GM21619 (cell line): Measurements from ENCODE around the gene TSPAN17.
"Not testable (repeated sequence)": the region's sequence is repeated elsewhere in the genome, so short reads cannot be mapped to it uniquely, and the experiment has no call there.

Experiments used
- ATAC-seq: cut with Tn5 transposase; IDR thresholded peaks from one replicate; pipeline ENCODE4 v1.9.1; 2021; ENCODE audit not compliant: unreplicated experiment

Gene TSPAN17

DNA sequence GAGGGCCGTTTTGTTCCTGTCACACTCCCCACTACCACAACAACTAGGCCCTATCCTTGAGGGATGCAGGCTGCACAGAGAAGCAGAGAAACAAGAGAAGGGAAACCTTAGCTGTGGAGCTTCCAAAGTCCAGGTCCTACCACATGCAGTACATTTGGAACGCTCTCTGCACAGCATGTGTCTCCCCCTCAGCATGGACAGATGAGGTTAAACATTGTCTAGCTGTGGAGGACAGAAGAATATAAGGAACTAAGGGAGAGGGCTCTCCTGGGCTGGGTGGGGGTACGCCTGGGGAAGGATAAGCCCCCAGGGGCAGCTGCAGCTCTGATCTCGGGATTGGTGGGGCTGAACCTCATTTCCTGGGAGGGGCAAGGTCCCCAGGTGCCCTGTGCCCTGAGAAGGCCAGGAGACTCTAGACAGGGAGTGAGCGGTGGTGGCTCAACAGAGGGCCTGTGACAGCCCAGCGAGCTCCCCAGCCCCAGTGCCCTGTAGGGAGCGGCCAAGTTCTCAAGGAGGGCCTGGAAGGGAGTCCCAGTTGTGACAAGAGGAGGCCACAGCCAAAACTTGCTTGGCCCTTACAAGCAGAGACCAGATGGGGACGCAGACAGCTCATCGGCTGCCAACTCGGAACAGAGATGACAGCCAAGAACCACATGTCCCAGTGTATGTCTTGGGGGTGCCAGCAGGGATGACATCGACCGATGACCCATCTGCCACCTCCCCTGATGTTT is 30.1 kb downstream of the TSPAN17 start:
- no peak for ATAC-seq

DNA sequence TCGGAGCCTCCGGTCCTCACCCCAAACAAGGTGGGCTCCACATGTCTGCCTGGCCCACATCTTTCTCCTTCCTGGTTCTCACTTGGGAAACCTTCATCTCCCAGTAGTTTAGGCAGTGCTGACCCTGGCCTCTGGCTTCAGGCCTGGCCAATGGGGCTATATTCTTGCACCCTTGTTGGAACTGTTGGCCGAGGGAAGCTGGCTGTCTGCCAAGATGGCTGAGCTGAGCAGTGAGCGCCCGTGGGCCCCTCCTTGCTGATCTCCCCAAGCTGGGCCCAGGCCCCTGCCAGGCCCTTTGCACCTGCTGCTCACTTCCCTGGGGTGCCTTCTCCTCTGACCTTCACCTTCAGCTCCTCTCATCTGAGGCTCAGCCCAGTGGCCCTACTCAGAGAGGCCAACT is 31.3 kb downstream of the TSPAN17 start:
- no peak for ATAC-seq

DNA sequence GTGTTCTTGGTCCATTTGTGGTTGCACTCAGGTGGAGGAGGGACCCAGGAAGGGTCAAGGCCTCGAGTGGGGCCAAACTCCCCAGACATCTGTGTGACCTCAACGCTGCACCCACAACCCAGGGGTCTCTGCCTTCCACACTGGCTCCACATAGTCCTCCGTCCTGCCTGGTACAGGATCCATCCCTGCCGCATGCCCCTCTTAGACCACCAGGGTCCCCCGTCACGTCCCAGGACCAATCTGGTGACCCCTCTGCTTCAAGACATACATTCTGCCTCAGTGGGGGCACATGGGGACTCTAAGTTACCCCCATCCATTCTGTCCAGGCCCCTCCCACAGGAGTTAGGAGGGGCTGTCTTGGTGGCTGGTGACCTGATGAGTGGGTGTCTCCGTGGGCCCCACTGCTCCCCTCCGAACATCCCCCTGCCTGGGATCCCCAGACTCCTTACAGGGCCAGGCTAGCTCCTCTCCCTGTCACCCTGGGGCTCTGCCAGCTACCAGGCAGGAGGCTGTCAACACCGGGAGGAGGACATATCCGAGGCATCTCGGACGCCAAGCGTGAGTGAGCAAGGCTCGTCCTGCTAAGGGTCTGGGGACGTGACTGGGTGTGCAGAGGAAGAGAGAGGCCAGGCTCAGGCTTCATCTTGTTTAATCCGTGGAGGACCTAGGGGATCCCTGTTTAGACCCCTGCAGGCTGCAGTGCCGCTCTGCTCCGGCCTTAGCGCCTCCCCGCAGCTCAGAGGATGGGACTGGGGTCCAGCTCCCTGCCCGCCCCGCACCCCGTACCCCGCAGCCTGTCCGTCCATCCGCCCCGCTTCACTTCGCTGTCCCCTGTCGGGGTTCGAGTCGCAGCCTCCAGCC is 32.3 kb downstream of the TSPAN17 start:
- ATAC-seq, result no peak

DNA sequence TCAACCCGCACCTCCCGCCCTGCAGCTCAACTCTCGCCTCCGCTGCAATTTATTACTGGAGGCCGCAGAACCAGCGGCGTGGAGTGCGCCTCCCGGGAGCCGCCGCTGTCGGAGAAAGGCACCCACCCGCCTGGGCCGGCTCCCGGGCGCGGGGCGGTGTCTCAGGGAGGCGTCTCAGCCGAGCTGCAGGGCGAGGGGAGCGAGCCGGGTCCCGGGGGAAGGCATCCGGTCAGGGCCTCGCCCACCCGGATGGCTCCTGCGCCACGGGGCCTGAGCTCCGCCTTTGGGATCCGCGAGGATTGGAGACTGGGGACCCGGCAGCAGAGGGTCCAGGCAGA is 32.9 kb downstream of the TSPAN17 start:
- no peak for ATAC-seq

DNA sequence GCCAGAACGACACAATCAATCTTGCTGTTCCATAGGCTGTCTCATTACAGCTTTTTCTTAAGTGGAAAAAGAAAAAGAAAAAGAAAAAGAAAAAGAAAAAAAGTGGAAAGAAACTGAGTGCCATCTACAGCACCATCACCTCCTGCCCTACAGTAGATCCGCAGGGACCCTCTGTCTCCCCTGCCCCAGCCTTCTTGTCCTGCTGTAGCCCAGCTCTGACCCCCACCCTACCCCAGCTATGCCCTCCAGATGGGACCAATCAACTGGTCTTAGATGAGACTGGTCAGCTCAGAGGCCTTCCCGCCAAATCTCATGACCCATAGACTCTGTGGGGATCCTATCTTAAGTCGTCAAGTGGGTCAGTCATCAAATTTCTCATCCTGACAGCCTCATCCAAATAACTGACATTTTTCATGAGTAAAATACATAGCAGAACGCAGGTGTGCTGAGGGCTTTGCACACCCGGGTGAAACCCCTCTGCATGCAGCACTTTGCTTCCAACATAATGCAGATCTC is 34.8 kb downstream of the TSPAN17 start:
- no peak for ATAC-seq

DNA sequence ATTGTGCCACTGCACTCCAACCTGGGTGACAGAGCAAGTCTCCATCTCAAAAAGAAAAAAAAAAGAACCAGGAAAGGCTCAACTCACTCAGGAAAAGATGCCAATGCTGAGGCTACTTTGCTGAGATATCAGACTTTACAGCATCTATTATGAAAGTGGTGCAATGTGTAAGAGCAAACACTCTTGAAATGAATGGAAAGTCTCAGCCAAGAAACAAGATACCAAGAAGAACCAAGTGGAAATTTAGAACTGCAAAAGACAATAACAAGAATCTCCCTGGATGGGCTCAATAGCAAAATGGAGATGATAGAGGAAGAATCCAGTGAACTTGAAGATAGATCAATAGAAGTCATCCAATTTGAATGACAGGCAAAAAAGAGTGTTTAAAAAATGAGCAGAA is 37.7 kb downstream of the TSPAN17 start:
- ATAC-seq, result no peak

DNA sequence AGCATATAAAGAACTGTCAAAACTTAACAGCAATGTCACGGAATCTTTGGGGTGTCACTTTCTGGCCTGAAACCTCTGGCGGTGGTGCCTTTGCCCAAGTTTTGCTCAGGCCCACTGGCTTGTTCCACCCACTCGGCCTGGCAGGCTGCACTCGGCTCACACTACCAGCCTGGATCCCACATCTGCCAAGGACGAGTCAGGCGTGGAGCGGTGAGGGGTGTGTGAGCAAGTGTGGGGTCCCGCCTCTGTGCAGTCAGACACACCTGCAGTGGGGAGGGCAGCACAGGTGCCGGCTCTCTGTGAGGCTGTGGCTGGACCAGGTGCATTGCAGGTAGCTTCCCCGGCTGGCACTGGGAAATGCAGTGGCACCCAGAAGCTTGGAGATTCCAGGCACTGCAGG is 40.0 kb downstream of the TSPAN17 start:
- no peak for ATAC-seq

DNA sequence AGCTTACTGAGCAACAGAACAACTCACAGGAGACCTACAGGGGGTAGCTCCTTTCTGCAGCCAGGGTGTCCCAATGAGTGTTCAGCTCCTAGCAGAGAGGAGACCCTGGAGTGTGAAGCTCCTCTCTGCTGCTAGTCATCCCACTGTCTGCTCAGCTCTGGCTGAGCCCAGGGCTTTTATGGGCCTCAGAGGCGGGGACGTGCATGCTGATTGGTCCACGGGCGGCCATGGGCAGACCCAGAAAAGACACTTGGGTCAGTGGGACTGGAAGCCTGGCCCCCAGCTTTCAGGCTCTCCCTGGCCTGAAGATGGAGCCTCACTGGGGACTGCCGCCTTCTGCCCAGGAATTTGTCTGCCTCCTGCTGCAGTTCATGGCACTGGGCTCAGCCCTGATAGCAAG is 40.6 kb downstream of the TSPAN17 start:
- no peak for ATAC-seq

DNA sequence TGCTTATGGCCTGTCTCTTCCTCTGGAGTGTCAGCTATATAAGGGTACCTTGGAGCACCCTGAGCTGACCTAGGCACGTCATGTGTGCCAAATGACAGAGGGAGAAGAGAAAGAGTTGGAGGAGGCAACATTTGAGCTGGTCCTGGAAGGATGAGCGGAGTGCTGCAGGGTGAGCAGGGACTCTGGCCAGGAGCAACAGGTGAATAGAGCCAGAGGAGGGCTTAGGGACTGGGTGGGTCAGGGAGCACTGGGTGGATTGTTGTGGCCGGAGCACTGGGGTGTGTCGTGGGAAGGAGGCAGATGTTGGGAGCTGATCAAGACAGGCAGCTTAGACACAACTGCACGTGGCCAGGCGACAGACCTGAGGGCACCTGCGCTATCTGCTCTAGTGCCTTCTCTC is 43.6 kb downstream of the TSPAN17 start:
- ATAC-seq, result no peak

DNA sequence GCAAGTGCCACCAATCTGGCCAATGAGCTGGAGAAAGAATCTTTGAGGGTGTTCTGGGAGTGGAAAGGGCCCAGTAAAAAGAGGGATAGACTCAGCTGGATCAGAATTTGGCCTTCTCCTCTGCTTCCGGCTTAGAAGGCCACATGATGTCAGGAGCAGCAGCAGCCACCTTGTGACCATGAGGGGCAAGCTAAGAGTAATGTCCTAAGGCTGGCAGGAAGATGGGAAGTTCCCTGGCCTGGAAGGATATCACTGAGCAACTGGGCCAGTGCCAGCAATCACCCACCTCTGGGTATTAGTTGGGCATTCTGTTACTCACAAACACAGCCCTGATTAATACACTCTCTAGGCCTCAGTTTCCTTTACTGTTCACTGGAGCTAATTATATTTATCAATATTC is 44.2 kb downstream of the TSPAN17 start:
- no peak for ATAC-seq

DNA sequence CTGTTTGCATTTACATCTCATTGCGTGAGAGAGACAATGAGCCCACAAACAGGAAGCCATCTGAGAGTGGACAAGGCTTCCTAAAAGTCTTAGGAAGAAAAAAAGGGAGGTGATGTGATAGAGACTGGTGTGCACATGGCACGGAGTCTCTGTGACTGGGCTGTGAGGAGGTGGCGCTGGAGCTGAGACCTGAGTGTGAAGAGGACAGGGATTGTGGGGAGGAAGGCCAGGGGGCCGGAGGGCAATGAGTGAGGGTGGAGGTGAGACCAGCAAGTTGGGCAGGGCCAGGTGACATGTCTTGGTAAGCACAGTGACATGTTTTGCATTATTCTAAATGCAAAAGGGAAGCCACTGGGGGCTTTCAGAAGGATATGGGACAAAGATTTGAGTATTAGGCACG is 45.0 kb downstream of the TSPAN17 start:
- no peak for ATAC-seq

DNA sequence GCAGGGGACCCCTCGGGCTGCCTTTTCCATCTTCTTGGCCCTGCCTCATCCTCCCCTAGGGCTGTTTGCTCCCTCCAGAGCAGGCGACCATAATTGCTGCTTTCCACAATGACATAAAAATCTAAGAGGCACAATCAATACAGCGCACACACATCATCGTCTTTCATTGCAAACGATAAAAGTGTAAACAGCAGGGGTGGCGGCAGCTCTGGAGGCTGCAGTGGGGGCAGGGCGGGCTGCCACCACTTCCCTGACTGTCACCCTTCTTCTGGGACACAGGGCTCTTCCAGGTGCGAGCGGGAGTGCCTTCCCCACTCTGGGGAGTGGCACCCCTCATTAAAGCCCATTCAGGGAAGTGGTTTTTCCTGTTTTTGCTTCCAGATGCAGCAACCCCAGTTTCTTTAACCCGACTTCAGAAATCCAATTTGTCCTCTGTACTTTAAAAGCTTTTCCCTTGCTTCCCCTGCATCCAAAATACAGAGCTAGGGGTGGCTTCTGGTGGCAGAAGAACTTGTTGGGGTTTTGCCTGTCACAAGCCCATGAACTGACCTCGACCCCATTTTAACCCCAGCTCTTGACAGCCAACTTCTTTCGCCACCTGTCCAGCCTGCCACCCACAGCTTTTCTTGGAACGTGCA is 45.7 kb downstream of the TSPAN17 start:
- ATAC-seq, result no peak

DNA sequence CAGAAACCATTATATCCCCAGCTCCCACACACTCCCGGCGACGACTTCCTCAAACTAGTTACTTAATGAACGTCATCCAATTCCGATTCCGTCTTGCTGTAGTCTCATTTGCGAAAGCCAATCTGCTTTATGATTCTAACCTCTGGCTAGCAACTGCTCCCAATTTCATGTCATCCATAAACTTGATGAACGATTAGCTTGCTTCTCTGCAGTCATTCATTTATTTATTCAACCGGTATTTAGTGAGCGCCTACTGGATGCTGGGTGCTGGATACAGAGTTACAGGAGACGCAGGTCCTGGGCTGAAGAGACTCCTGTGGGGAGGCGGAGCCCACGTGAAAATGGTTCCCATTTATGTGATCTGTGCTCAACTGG is 46.2 kb downstream of the TSPAN17 start:
- no peak for ATAC-seq

DNA sequence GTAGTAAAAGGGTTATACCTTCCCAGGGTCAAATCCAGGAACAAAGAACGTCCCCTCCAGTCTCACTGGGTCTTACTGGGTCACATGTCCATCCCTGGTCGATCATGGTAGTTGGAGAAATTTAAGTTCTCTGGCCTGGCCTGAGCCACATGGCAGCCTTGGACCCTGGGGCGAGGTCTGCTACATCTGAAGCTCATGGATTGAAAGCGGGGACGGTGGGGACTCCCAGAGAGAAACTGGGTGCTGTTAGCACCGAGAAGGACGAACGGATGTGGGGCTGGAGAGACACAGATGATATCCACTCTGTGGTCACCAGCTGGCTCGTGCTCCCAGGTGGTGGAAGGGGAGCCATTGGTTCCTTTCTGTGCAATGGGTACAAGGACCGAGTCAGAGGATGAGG is 46.9 kb downstream of the TSPAN17 start:
- ATAC-seq, result no peak

DNA sequence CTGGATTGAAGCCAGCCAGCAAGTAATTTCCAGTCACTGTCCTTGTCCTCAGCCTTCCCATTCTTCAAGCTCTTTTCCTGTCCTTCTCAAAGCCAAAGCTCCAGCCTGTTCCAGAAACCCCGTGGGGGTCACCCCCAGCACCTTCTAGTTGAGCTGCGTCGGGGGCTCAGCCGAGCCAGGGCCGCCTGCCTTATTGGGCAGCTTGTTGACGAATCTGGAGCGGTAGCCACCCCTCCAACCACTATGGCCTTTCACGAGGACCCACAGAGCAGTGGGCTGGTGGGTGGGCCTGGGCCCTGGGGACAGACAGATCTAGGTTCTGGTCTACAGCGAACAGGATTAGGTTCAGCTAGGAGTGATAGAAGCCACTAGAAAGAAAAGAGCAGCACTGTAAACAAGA is 47.3 kb downstream of the TSPAN17 start:
- ATAC-seq, result no peak

DNA sequence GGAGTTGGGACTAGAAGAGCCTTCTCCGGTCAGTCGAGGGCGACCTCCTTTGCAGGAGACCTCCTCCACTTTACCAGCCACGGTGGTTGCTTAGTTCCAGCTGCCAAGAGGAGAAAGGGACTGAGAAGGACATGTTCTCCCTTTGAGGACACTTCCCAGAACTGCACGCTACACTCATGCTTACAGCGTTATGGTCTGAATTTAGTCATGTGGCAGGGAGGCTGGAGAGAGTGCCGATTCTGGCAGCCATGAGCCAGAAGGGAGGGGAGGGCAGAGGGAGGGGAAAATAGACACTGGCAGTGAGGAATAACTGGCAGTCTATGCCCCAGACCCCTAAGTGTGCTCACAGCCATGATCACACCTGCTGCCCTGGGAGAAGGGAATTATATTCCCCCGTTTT is 47.8 kb downstream of the TSPAN17 start:
- no peak for ATAC-seq

DNA sequence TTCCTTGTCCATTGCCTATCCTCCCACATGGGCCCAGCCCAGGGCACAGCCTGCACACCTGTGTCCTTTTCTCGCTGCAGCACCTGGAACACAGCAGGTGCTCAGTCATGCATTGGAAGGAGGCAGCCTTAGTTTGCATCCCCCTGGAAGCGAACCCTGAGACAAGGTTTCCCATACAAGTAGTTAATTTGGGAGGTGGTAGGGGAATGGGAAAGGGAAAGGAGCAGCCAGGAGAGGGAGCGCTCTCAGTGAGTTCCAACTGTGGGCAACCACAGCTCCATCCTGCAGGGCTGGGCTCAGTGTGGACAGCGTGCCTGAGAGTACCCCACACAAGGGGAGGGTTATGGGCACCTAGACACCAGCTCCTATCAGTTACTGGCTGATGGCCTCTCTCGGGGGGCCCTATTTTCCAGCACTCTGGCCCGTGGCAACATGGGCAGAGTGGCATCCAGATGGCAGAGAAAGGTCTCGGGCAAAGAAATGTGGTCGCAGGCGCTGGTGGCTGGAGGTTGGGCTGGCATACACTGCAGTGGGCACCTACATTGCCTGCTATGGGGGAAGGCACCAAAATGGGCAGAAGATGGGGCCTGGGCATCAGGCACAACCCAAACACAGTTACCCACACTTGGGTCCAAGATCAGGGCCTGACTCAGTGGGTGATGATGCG is 50.1 kb downstream of the TSPAN17 start:
- no peak for ATAC-seq

DNA sequence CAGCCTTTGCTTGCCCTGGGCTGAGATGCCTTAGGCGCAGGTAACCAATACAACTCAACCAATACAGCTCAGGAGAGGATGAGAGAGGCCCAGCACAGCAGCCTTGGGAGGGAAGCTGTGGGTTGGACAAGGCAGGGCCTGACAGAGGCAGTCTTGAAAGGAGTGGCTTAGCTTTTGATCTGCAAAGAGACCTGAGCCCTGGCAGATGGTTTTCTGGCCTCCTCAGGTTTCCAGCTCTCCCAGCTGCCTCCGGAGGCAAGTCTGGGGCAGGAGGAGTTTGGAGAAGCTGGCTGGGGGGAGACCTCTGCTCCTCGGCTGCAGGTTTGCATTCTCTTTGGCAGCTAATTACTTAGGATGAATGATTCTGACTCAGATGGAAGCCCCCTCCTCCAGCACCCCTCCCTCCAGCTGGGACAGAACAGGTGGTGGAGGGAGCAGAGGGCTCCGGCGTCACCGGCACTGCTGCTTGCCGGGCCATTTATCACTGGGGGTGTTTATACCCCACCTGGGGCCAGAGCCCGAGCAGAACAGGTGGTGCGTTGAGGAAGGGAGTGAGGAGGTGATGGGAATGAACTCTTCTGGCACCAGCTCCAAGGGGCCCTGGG is 50.8 kb downstream of the TSPAN17 start:
- ATAC-seq, result no peak

DNA sequence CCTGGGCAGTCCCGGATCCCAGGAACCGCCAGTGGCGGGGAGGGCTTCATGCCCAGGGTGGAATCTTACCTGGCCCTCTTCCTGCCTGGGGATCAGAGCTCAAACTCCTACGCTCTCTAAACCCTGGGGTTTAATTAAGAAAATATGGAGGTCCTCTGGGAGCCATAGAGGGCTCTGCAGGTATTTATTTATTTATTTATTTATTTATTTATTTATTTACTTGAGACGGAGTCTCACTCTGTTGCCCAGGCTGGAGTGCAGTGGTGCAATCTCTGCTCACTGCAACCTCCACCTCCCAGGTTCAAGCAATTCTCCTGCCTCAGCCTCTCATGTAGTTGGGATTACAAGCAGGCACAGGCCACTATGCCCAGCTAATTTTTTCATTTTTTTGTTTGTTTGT is 52.2 kb downstream of the TSPAN17 start:
- ATAC-seq, result not testable (repeated sequence)

DNA sequence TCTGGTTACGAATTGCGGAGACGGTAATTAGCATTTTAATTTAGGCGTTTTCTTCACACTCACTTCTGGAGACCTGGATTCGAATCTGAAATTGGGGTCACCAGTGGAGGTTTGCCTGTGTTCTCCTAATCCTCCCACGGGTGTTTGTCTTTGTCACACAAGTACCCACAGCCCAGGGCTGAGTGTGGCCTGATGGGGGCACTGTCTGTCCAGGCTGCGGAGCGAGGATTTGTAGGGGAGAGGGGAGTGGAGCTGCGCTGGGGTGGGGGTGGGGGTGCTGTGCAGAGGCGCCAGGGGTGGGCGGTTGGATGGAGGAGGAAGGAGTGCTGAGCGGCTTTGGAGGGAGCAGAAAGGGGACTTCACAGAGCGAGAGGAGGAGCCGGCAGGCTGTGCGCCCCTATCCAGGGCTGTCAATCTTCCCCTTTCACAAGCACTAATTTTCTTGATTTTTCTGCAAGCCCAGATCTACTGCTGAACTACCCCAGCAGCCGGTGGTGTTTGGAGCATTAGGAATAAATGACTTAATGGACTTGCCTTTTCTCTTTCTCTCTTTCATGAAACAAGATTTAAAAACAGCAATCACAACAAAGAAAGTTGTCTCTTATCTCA is 53.1 kb downstream of the TSPAN17 start:
- no peak for ATAC-seq
